Lung (tissue), 12 donors: ENCODE data around the gene UBTD2. TPM values are rescaled to one million over a fixed set of nuclear protein-coding genes. Genes with fewer than 3 reads are reported as not detected.
A peak's percentile ranks its signal among the peaks of the same experiment; 100 is the strongest.

Source experiments
- ATAC-seq: fragments of 200-7000 bp; cut with Tn5 transposase; one replicate; pipeline ENCODE4 v1.9.1; 2020; ENCODE audit warnings: moderate number of reproducible peaks; ENCODE audit not compliant: insufficient read depth, low FRiP score
- DNase-seq, 3 donors: peaks; one replicate each; pipeline ENCODE4 v3.0.0-alpha.2; 2013 to 2017
- H3K27ac ChIP-seq, 2 donors: one replicate each; pipeline ENCODE4 v1.5.1; 2013; ENCODE audit warnings: mild to moderate bottlenecking in 2 of 2, moderate library complexity in 2 of 2, control low read depth in 1 of 2, inconsistent platforms in 1 of 2, low read depth in 1 of 2, low read length in 1 of 2
- H3K27me3 ChIP-seq, 3 donors: one replicate each; pipeline ENCODE4 v1.5.1; 2013; ENCODE audit warnings: low read length in 2 of 3; ENCODE audit not compliant: control insufficient read depth in 3 of 3, insufficient read depth in 3 of 3
- H3K36me3 ChIP-seq, 4 donors: one replicate each; pipeline ENCODE4 v1.5.1; 2013; ENCODE audit warnings: low read length in 4 of 4, mild to moderate bottlenecking in 1 of 4, moderate library complexity in 1 of 4; ENCODE audit not compliant: control insufficient read depth in 4 of 4, insufficient read depth in 4 of 4
- H3K4me1 ChIP-seq, 5 donors: one replicate each; pipeline ENCODE4 v1.5.1; 2013; ENCODE audit warnings: low read length in 5 of 5, mild to moderate bottlenecking in 2 of 5, moderate library complexity in 1 of 5; ENCODE audit not compliant: control insufficient read depth in 5 of 5, insufficient read depth in 5 of 5
- H3K4me3 ChIP-seq: one replicate; pipeline ENCODE4 v1.5.1; 2013; ENCODE audit warnings: mild to moderate bottlenecking, control low read depth, moderate library complexity
- H3K9ac ChIP-seq, 2 donors: one replicate each; pipeline ENCODE4 v1.5.1; 2013; ENCODE audit warnings: low read length in 2 of 2, control low read depth in 1 of 2; ENCODE audit not compliant: insufficient read depth in 1 of 2
- H3K9me3 ChIP-seq, 4 donors: one replicate each; pipeline ENCODE4 v1.5.1; 2013; ENCODE audit warnings: low read length in 3 of 4, mild to moderate bottlenecking in 1 of 4, moderate library complexity in 1 of 4; ENCODE audit not compliant: control insufficient read depth in 4 of 4, insufficient read depth in 3 of 4
- WGBS, 2 donors: extraction: QIAGEN DNeasy Blood & Tissue Kit; methylation state at CpG; one replicate each; pipeline ENCODE4 v1.1.7; 2013; 5-methylcytosine and 5-hydroxymethylcytosine counted together
- polyA plus RNA-seq, 2 donors: library from polyadenylated mRNA; stranded (reverse); fragments of 200-250 nt; gene quantifications; one replicate each; pipeline ENCODE4 v1.2.1, GENCODE V29; 2013
- total RNA-seq, 2 donors: library from RNA; depleted of rRNA in 1 of 2; stranded (reverse); fragments of >200 nt in 1 of 2; gene quantifications; one replicate each; pipeline ENCODE4 v1.2.1, GENCODE V29; 2014 to 2021
- TF ChIP-seq, protein P1 (sequence below): IDR thresholded peaks from 2 replicates; pipeline ENCODE4 v1.5.1; 2012; ENCODE audit warnings: mild to moderate bottlenecking; ENCODE audit errors: control extremely low read depth, extremely low read depth
- donor health status: control.
- donor health status: control.
- donor health status: Bipolar disorder and iron deficiency.
- donor health status: healthy.
- donor health status: DM: yes; HTN: yes; CAD: no.

Gene UBTD2
- total and polyA plus RNA-seq, 4 donors, result 8.1 to 53.5 (median 11.3) TPM

DNA sequence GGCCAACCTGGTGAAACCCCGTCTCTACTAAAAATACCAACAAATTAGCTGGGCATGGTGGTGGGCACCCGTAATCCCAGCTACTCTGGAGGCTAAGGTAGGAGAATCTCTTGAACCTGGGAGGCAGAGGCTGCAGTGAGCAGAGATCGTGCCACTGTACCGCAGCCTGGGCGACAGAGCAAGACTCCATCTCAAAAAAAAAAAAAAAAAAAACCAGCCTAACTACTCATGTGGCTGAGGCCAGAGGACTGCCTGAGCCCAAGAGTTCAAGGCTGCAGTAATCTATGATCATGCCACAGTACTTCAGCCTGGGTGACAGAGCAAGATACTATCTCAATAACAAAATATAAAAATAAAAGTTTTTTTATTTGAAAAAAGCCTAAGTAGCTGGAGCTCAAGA lies 3.2 kb downstream of the UBTD2 start:
- TF ChIP-seq, protein P1, sequence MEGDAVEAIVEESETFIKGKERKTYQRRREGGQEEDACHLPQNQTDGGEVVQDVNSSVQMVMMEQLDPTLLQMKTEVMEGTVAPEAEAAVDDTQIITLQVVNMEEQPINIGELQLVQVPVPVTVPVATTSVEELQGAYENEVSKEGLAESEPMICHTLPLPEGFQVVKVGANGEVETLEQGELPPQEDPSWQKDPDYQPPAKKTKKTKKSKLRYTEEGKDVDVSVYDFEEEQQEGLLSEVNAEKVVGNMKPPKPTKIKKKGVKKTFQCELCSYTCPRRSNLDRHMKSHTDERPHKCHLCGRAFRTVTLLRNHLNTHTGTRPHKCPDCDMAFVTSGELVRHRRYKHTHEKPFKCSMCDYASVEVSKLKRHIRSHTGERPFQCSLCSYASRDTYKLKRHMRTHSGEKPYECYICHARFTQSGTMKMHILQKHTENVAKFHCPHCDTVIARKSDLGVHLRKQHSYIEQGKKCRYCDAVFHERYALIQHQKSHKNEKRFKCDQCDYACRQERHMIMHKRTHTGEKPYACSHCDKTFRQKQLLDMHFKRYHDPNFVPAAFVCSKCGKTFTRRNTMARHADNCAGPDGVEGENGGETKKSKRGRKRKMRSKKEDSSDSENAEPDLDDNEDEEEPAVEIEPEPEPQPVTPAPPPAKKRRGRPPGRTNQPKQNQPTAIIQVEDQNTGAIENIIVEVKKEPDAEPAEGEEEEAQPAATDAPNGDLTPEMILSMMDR, result no peak
- H3K9me3 ChIP-seq, result no peaks in the 10 kb centered on the region
- no peak overlapping the region for H3K27ac ChIP-seq
- DNase-seq (peak in 1 of 3 donors; percentile 18), ATAC-seq (no peak)
- WGBS, 2 donors, result 84 to 91% methylated on average over 5 of the region's 5 CpGs
- H3K36me3 ChIP-seq, result peaks cover 0 to 17% (median 0%) of the 10 kb centered on the region in 4 donors
- H3K4me3 ChIP-seq, result no peak overlapping the region
- H3K27me3 ChIP-seq, result no peaks in the 10 kb centered on the region
- H3K4me1 ChIP-seq, result peaks cover 0 to 37% (median 7%) of the 10 kb centered on the region in 5 donors
- peak overlapping the region in 1 of 2 donors; percentile 2 for H3K9ac ChIP-seq

DNA sequence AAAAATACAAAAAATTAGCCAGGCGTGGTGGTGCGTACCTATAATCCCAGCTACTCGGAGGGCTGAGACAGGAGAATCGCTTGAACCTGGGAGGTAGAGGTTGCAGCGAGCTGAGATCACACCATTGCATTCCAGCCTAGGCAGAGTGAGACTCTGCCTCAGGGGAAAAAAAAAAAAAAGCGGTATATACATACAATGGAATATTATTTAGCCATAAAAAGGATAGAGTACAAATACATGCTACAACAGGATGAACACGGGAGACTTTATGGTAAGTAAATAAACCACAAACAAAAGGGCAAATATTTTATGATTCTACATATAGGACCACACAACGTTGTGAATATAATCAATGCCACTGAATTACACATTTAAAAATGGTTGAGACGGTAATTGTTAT lies 5.2 kb downstream of the UBTD2 start:
- peaks cover 0 to 17% (median 0%) of the 10 kb centered on the region in 4 donors for H3K36me3 ChIP-seq
- H3K4me3 ChIP-seq, result no peak overlapping the region
- TF ChIP-seq, protein P1, result no peak
- 96 to 98% methylated on average over 9 of the region's 9 CpGs for WGBS, 2 donors
- H3K9ac ChIP-seq, result no peak overlapping the region
- no peaks in the 10 kb centered on the region for H3K27me3 ChIP-seq
- H3K4me1 ChIP-seq, result peaks cover 0 to 29% (median 9%) of the 10 kb centered on the region in 5 donors
- H3K9me3 ChIP-seq, result no peaks in the 10 kb centered on the region
- ATAC-seq, result no peak
- H3K27ac ChIP-seq, result no peak overlapping the region
- DNase-seq, result no peak

DNA sequence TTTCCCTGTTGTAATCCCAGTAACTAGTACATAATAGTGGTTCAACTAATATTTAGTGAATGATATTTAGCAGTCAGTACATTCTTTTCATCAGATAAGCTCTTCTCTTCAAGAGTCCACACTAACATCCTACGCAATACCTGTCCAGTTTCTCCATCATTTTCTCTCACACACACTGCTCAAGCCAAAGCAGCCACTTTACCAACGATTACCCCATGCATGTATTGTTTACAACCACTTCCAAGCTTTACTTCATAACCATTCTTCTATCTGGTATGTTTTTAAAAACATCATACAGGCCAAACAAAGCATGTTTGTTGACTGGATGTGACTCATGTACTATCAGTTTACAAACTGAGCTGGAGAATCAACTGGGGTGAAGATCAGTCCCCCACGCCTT lies 7.3 kb downstream of the UBTD2 start:
- Histone ChIP-seq H3K4me3 (no peak overlapping the region), H3K4me1 (peaks cover 0 to 20% (median 8%) of the 10 kb centered on the region in 5 donors), H3K36me3 (peaks cover 0 to 17% (median 0%) of the 10 kb centered on the region in 4 donors), H3K9ac (no peak overlapping the region), H3K27me3 (no peaks in the 10 kb centered on the region), H3K27ac (no peak overlapping the region), H3K9me3 (no peaks in the 10 kb centered on the region)
- no peak for ATAC-seq
- TF ChIP-seq, protein P1, result no peak
- WGBS, 2 donors, result 76 to 77% methylated on average over 3 of the region's 3 CpGs
- DNase-seq, result no peak
